Spinal cord (tissue), 10 donors: Measurements from ENCODE around the gene PTN. TPM values are rescaled to one million over a fixed set of nuclear protein-coding genes. Genes with fewer than 3 reads are reported as not detected.
A peak's percentile ranks its signal among the peaks of the same experiment; 100 is the strongest.
"Not testable (repeated sequence)": the region's sequence is repeated elsewhere in the genome, so short reads cannot be mapped to it uniquely, and the experiment has no call there.

Experiments used
- DNase-seq, 6 donors: peaks; one replicate each; pipeline versions ENCODE4 v3.0.0 to v3.0.0-alpha.2; 2013 to 2015; ENCODE audit warnings: low spot score in 6 of 6, low read depth in 4 of 6
- H3K27ac ChIP-seq: one replicate; pipeline ENCODE4 v1.5.1; 2013; ENCODE audit warnings: low read depth, low read length, control low read depth
- H3K27me3 ChIP-seq: one replicate; pipeline ENCODE4 v1.6.1; 2013; ENCODE audit warnings: low read length; ENCODE audit not compliant: control insufficient read depth, insufficient read depth
- H3K36me3 ChIP-seq: one replicate; pipeline ENCODE4 v1.6.1; 2013; ENCODE audit warnings: low read length; ENCODE audit not compliant: control insufficient read depth, insufficient read depth
- H3K4me1 ChIP-seq: one replicate; pipeline ENCODE4 v1.6.1; 2013; ENCODE audit warnings: low read length; ENCODE audit not compliant: control insufficient read depth, insufficient read depth
- H3K4me3 ChIP-seq: one replicate; pipeline ENCODE4 v1.5.1; 2013; ENCODE audit warnings: low read depth, low read length, control low read depth
- H3K9me3 ChIP-seq: one replicate; pipeline ENCODE4 v1.6.1; 2013; ENCODE audit warnings: low read length; ENCODE audit not compliant: control insufficient read depth, insufficient read depth
- whole genome bisulfite sequencing: methylation state at CpG from one replicate; pipeline ENCODE4 v1.1.5; 2013; ENCODE audit warnings: missing lambda C conversion rate; ENCODE audit not compliant: insufficient coverage; 5-methylcytosine and 5-hydroxymethylcytosine counted together
- polyA plus RNA-seq, 2 donors: library from polyadenylated mRNA; unstranded; fragments of 120-200 nt; gene quantifications; one replicate each; pipeline ENCODE4 v1.2.1, GENCODE V29; 2013; ENCODE audit not compliant: insufficient read length in 2 of 2
- total RNA-seq, 2 donors: library from RNA; depleted of rRNA in 1 of 2; stranded (reverse); fragments of 120-200 nt in 1 of 2; fragments of >200 nt in 1 of 2; gene quantifications; one replicate each; pipeline versions ENCODE4 v1.2.3 to v1.2.4, GENCODE V29; 2013 to 2014
- donor health status: healthy.

PTN gene
- total and polyA plus RNA-seq, 4 donors, result 566 to 1,663 (median 1,554) TPM

GRCh38 chr7:137254766-137255165, 88.8 kb downstream of the PTN start:
- WGBS, result no CpG with 5 or more reads among the region's 2 CpGs
- H3K4me1 ChIP-seq, result no peaks in the 10 kb centered on the region
- no peaks in the 10 kb centered on the region for H3K27me3 ChIP-seq
- peaks cover under 1% of the 10 kb centered on the region for H3K36me3 ChIP-seq
- peak in 1 of 6 donors; percentile 7 for DNase-seq
- H3K4me3 ChIP-seq, result no peak overlapping the region
- H3K9me3 ChIP-seq, result no peaks in the 10 kb centered on the region
- no peak overlapping the region for H3K27ac ChIP-seq

- Histone ChIP-seq H3K4me3 (no peak overlapping the region), H3K36me3 (peaks cover 6% of the 10 kb centered on the region), H3K27ac (no peak overlapping the region), H3K4me1 (peaks cover 7% of the 10 kb centered on the region), H3K27me3 (no peaks in the 10 kb centered on the region), H3K9me3 (no peaks in the 10 kb centered on the region)
- DNase-seq, result no peak
- WGBS, result no CpG with 5 or more reads among the region's 2 CpGs
Observed at GRCh38 chr7:137245890-137246289, 97.6 kb downstream of the PTN start.

GRCh38 chr7:137245186-137245585, 98.3 kb downstream of the PTN start:
- Histone ChIP-seq H3K27me3 (no peaks in the 10 kb centered on the region), H3K36me3 (peaks cover 6% of the 10 kb centered on the region), H3K27ac (no peak overlapping the region), H3K4me1 (peaks cover 7% of the 10 kb centered on the region), H3K9me3 (no peaks in the 10 kb centered on the region), H3K4me3 (no peak overlapping the region)
- no CpG with 5 or more reads among the region's 4 CpGs for WGBS
- DNase-seq, result no peak

- Histone ChIP-seq H3K27me3 (no peaks in the 10 kb centered on the region), H3K27ac (peak overlapping the region; percentile 38), H3K4me1 (peaks cover 7% of the 10 kb centered on the region), H3K9me3 (no peaks in the 10 kb centered on the region), H3K4me3 (no peak overlapping the region), H3K36me3 (peaks cover 3% of the 10 kb centered on the region)
- 85% methylated on average over 2 of the region's 8 CpGs for WGBS
- peak in 1 of 6 donors; percentile 46 for DNase-seq
Observed at GRCh38 chr7:137243741-137244140, 99.8 kb downstream of the PTN start.

GRCh38 chr7:137242616-137243015, 100.9 kb downstream of the PTN start:
- H3K36me3 ChIP-seq, result peaks cover 3% of the 10 kb centered on the region
- no peak for DNase-seq
- H3K4me1 ChIP-seq, result peaks cover 10% of the 10 kb centered on the region
- H3K9me3 ChIP-seq, result no peaks in the 10 kb centered on the region
- WGBS, result 67% methylated on average over 6 of the region's 7 CpGs
- no peaks in the 10 kb centered on the region for H3K27me3 ChIP-seq
- H3K4me3 ChIP-seq, result no peak overlapping the region
- peak overlapping the region; percentile 48 for H3K27ac ChIP-seq

GRCh38 chr7:137241655-137242360, 101.7 kb downstream of the PTN start:
- Histone ChIP-seq H3K4me1 (peaks cover 10% of the 10 kb centered on the region), H3K9me3 (no peaks in the 10 kb centered on the region), H3K4me3 (no peak overlapping the region), H3K36me3 (peaks cover 3% of the 10 kb centered on the region), H3K27me3 (no peaks in the 10 kb centered on the region), H3K27ac (peak overlapping the region; percentile 70)
- peak in 5 of 6 donors; percentile 21 to 81 (median 33) for DNase-seq
- WGBS, result 43% methylated on average over 4 of the region's 5 CpGs

- WGBS, result no CpG with 5 or more reads among the region's 3 CpGs
- not testable (repeated sequence) for H3K27me3 ChIP-seq, DNase-seq, H3K9me3 ChIP-seq, H3K4me3 ChIP-seq, H3K36me3 ChIP-seq
- Histone ChIP-seq H3K4me1 (peaks cover 10% of the 10 kb centered on the region), H3K27ac (peak overlapping the region; percentile 51)
Observed at GRCh38 chr7:137239186-137239585, 104.3 kb downstream of the PTN start.

- DNase-seq, result no peak
- 89% methylated on average over 1 of the region's 1 CpG for WGBS
- no peaks in the 10 kb centered on the region for H3K9me3 ChIP-seq
- H3K27me3 ChIP-seq, result no peaks in the 10 kb centered on the region
- peaks cover 3% of the 10 kb centered on the region for H3K4me1 ChIP-seq
- no peak overlapping the region for H3K4me3 ChIP-seq
- no peaks in the 10 kb centered on the region for H3K36me3 ChIP-seq
- H3K27ac ChIP-seq, result no peak overlapping the region
Observed at GRCh38 chr7:137235434-137235833, 108.1 kb downstream of the PTN start.

- H3K27ac ChIP-seq, result no peak overlapping the region
- WGBS, result 100% methylated on average over 1 of the region's 2 CpGs
- DNase-seq, result no peak
Observed at GRCh38 chr7:137231167-137231566, 112.4 kb downstream of the PTN start.

GRCh38 chr7:137221467-137221866, 122.1 kb downstream of the PTN start:
- no CpG with 5 or more reads among the region's 3 CpGs for WGBS
- no peak overlapping the region for H3K27ac ChIP-seq
- H3K27me3 ChIP-seq, result no peaks in the 10 kb centered on the region
- H3K4me3 ChIP-seq, result no peak overlapping the region
- DNase-seq, result no peak
- no peaks in the 10 kb centered on the region for H3K4me1 ChIP-seq
- H3K9me3 ChIP-seq, result no peaks in the 10 kb centered on the region
- H3K36me3 ChIP-seq, result peaks cover 3% of the 10 kb centered on the region

More at GRCh38 chr7:137231167-137231566, 112.4 kb downstream of the PTN start:
- no peaks in the 10 kb centered on the region for H3K9me3 ChIP-seq
- H3K4me3 ChIP-seq, result no peak overlapping the region
- H3K4me1 ChIP-seq, result no peaks in the 10 kb centered on the region
- no peaks in the 10 kb centered on the region for H3K27me3 ChIP-seq
- H3K36me3 ChIP-seq, result no peaks in the 10 kb centered on the region
